Caco-2 (cell line): ENCODE results near the gene LRRN4. TPM values are rescaled to one million over a fixed set of nuclear protein-coding genes. Genes with fewer than 3 reads are reported as not detected.

Experiments
- BruUV-seq: library from RNA; stranded (reverse); fragments of 400-500 nt; replicated peaks from 2 replicates; lab custom pipeline; 2021; lab: Mats Ljungman, UMichigan
- CTCF ChIA-PET: fragments of 300-600 bp; sonication (Branson Sonifier 250); formaldehyde crosslinking; loops from one replicate; lab custom pipeline; 2022; ENCODE audit warnings: antibody characterized with exemption; lab: Charles Lee
- POLR2A ChIA-PET: fragments of 300-600 bp; sonication (Branson Sonifier 250); formaldehyde crosslinking; loops from one replicate; lab custom pipeline; 2022; ENCODE audit warnings: antibody characterized with exemption; lab: Charles Lee
- DNase-seq, 2 experiments: peaks; one replicate each; pipeline versions ENCODE4 v3.0.0 to v3.0.0-alpha.2; 2020 to 2022
- H3K27me3 ChIP-seq: replicated peaks from 2 replicates; pipeline ENCODE4 v1.6.0; 2011; ENCODE audit warnings: low read length; ENCODE audit not compliant: control insufficient read depth, insufficient read depth
- H3K36me3 ChIP-seq: 2 replicates; pipeline ENCODE4 v1.5.1; 2011; ENCODE audit warnings: low read length; ENCODE audit not compliant: control insufficient read depth, insufficient read depth
- H3K4me1 ChIP-seq: fragments of 250-450 bp; sonication (Bioruptor Pico); 2 replicates; pipeline ENCODE4 v1.5.1; 2020; ENCODE audit warnings: mild to moderate bottlenecking
- H3K4me3 ChIP-seq: 2 replicates; pipeline ENCODE4 v1.5.1; 2011; ENCODE audit warnings: low read depth, mild to moderate bottlenecking, control low read depth, low read length
- H3K9me3 ChIP-seq: fragments of 250-450 bp; sonication (Bioruptor Pico); 2 replicates; pipeline ENCODE4 v1.5.1; 2020; ENCODE audit warnings: mild to moderate bottlenecking, moderate library complexity
- H3K27ac Mint-ChIP-seq: one replicate; pipeline ENCODE4 v1.8.0; 2022; ENCODE audit warnings: mixed read lengths; ENCODE audit not compliant: unreplicated experiment
- H3K27me3 Mint-ChIP-seq: one replicate; pipeline ENCODE4 v1.8.0; 2022; ENCODE audit warnings: mixed read lengths; ENCODE audit not compliant: insufficient read depth, unreplicated experiment
- H3K36me3 Mint-ChIP-seq: one replicate; pipeline ENCODE4 v1.8.0; 2022; ENCODE audit warnings: mild to moderate bottlenecking, mixed read lengths; ENCODE audit not compliant: insufficient read depth, unreplicated experiment
- H3K4me1 Mint-ChIP-seq: one replicate; pipeline ENCODE4 v1.8.0; 2022; ENCODE audit warnings: low read depth, mixed read lengths; ENCODE audit not compliant: unreplicated experiment
- H3K4me3 Mint-ChIP-seq: one replicate; pipeline ENCODE4 v1.8.0; 2022; ENCODE audit warnings: mild to moderate bottlenecking, moderate library complexity, mixed read lengths; ENCODE audit not compliant: unreplicated experiment
- H3K9me3 Mint-ChIP-seq: one replicate; pipeline ENCODE4 v1.8.0; 2022; ENCODE audit warnings: mixed read lengths; ENCODE audit not compliant: unreplicated experiment
- CTCF ChIP-seq, 2 experiments: fragments of 200-600 bp in 1 of 2; IDR thresholded peaks; 1 replicate in 1 of 2; 2 replicates in 1 of 2; pipeline versions ENCODE4 v1.5.1 to v1.8.0; 2011 to 2022; ENCODE audit warnings: antibody characterized with exemption in 1 of 2, control low read depth in 1 of 2, inconsistent platforms in 1 of 2, low read depth in 1 of 2, low read length in 1 of 2, mild to moderate bottlenecking in 1 of 2, moderate library complexity in 1 of 2; ENCODE audit not compliant: insufficient read depth in 1 of 2, severe bottlenecking in 1 of 2, unreplicated experiment in 1 of 2
- intact Hi-C: fragments of 100-400 bp; cut with micrococcal nuclease; formaldehyde crosslinking; loops from one replicate; pipeline ENCODE4 v1.10.0; 2022; ENCODE audit not compliant: unreplicated experiment
- total RNA-seq: library from RNA; stranded (reverse); gene quantifications from 2 replicates; pipeline ENCODE4 v1.2.3, GENCODE V29; 2022

The LRRN4 gene
- total RNA-seq, 1 experiment from 2014 or later: 17.9 TPM

DNA sequence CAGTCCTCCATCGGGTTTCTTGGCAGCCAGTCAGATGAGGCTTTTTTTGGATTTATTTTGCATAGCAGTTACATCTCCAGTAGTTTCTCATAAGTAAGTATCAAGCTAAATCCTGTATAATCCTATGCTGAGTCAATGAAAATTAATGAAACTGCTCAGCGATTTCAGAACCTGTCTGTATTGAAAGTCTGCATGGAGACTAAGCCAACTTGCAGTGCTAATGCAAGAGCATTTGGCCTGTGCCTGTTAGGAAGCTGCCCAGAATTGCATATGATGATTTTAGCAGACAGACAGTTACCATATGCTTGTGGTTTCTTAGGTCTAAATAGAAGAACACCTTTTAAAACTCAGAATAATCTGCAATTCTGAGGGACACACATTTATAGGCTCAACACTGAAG lies 25.2 kb upstream of the LRRN4 start:
- Mint-ChIP-seq H3K36me3 (peaks cover 38% of the 10 kb centered on the region), H3K4me3 (no peak overlapping the region), H3K27ac (no peak overlapping the region), H3K27me3 (no peaks in the 10 kb centered on the region), H3K9me3 (no peaks in the 10 kb centered on the region), H3K4me1 (peaks cover 8% of the 10 kb centered on the region)
- intact Hi-C loops: loop anchor here (5.0 kb wide), 2 partner anchors 37 to 127 kb away; partner anchors contain the start of genes MCM8 and TRMT6
- Histone ChIP-seq H3K36me3 (peaks cover 2% of the 10 kb centered on the region; the same call in 1 of the 2 replicates), H3K4me3 (no peak overlapping the region), H3K4me1 (peaks cover 31% of the 10 kb centered on the region), H3K27me3 (no peaks in the 10 kb centered on the region), H3K9me3 (no peaks in the 10 kb centered on the region)
- CTCF ChIA-PET: interaction anchor here (0.6 to 0.7 kb wide), 3 partner anchors 21 to 1066 kb away, joined by 3 to 8 read pairs (median 4); no protein-coding TSS in a partner anchor
- no peak for DNase-seq
- POLR2A ChIA-PET: interaction anchor here (0.7 kb wide), 1 partner anchor 422 kb away, joined by 10 read pairs; no protein-coding TSS in a partner anchor
- TF ChIP-seq CTCF (IDR thresholded peaks at IDR 0.05; ENCODE audit: insufficient read depth in 1 of 2, low read depth in 1 of 2, low read length in 1 of 2, severe bottlenecking in 1 of 2, unreplicated experiment in 1 of 2): no peak
- no TSS peak for BruUV-seq

GRCh38 chr20:6075428-6076219 lies 21.8 kb upstream of the LRRN4 start:
- Mint-ChIP-seq H3K27ac (peak overlapping the region; percentile 48), H3K36me3 (peaks cover 24% of the 10 kb centered on the region), H3K4me3 (no peak overlapping the region), H3K9me3 (no peaks in the 10 kb centered on the region), H3K27me3 (no peaks in the 10 kb centered on the region), H3K4me1 (peaks cover 10% of the 10 kb centered on the region)
- ChIA-PET CTCF (interaction anchor here (0.5 to 1.3 kb wide), 6 partner anchors 17 to 417 kb away, joined by 3 to 6 read pairs (median 4); partner anchors contain the start of genes MCM8 and TRMT6), POLR2A (no interaction called here)
- peaks cover 35% of the 10 kb centered on the region for H3K4me1 ChIP-seq
- TF ChIP-seq CTCF (IDR thresholded peaks at IDR 0.05; ENCODE audit: insufficient read depth in 1 of 2, low read depth in 1 of 2, low read length in 1 of 2, severe bottlenecking in 1 of 2, unreplicated experiment in 1 of 2): no peak
- H3K36me3 ChIP-seq: peaks cover 2% of the 10 kb centered on the region; the same call in 1 of the 2 replicates
- H3K27me3 ChIP-seq: no peaks in the 10 kb centered on the region
- BruUV-seq: TSS peak; percentile 49
- H3K9me3 ChIP-seq: no peaks in the 10 kb centered on the region
- intact Hi-C loops: loop anchor here (5.0 kb wide), 2 partner anchors 33 to 123 kb away; partner anchors contain the start of genes MCM8 and TRMT6
- no peak overlapping the region for H3K4me3 ChIP-seq
- DNase-seq: no peak

DNA sequence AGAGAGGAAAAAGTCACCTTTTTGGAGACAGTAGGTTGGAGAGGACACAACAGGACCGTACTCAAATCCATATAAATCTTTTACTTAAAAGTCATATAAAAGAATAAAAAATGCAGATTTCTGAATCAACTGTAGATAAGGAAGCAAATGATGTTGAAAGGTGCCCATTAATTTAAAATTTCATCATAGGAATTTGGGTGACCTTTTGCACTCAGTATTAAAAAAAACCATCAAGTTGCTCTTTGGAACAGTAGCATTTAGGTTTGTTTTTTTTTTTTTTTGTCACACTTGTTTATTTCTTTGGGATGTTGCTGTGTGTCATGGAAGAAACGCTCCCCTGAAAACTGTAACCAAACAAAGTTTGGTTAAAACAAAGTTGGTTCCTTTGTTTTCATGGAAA lies 20.9 kb upstream of the LRRN4 start:
- Mint-ChIP-seq H3K9me3 (no peaks in the 10 kb centered on the region), H3K27me3 (no peaks in the 10 kb centered on the region), H3K4me3 (no peak overlapping the region), H3K36me3 (peaks cover 24% of the 10 kb centered on the region), H3K4me1 (peaks cover 10% of the 10 kb centered on the region), H3K27ac (peak overlapping the region; percentile 60)
- Histone ChIP-seq H3K9me3 (no peaks in the 10 kb centered on the region), H3K4me1 (peaks cover 35% of the 10 kb centered on the region), H3K36me3 (peaks cover 2% of the 10 kb centered on the region; the same call in 1 of the 2 replicates), H3K27me3 (no peaks in the 10 kb centered on the region), H3K4me3 (no peak overlapping the region)
- TF ChIP-seq CTCF (IDR thresholded peaks at IDR 0.05; ENCODE audit: insufficient read depth in 1 of 2, low read depth in 1 of 2, low read length in 1 of 2, severe bottlenecking in 1 of 2, unreplicated experiment in 1 of 2): no peak
- ChIA-PET CTCF (interaction anchor here (0.5 to 1.3 kb wide), 4 partner anchors 16 to 418 kb away, joined by 3 to 6 read pairs (median 6); no protein-coding TSS in a partner anchor), POLR2A (no interaction called here)
- BruUV-seq: no TSS peak
- no peak for DNase-seq
- intact Hi-C loops: loop anchor here (1.0 to 5.0 kb wide), 4 partner anchors 15 to 122 kb away; partner anchors contain the start of genes MCM8 and TRMT6
